DOHH2 (cell line): ENCODE results near the gene MBD2.

ENCODE experiments used
- H3F3A ChIP-seq: fragments of 200-600 bp; sonication (generic), shearing (Covaris generic); 2 replicates; pipeline ENCODE4 v1.6.0; 2016; ENCODE audit warnings: antibody characterized with exemption, mild to moderate bottlenecking; ENCODE audit not compliant: control insufficient read depth, insufficient read depth
- H3K27ac ChIP-seq: fragments of 200-600 bp; sonication (generic); 2 replicates; pipeline ENCODE4 v1.5.1; 2014; ENCODE audit warnings: low read depth, mild to moderate bottlenecking, low read length, moderate library complexity
- H3K27me3 ChIP-seq: fragments of 200-600 bp; sonication (generic); 2 replicates; pipeline ENCODE4 v1.6.1; 2014; ENCODE audit warnings: mild to moderate bottlenecking, low read length, mixed read lengths; ENCODE audit not compliant: control insufficient read depth
- H3K36me3 ChIP-seq: fragments of 200-600 bp; sonication (generic); 2 replicates; pipeline ENCODE4 v1.6.1; 2014; ENCODE audit warnings: mild to moderate bottlenecking, low read length, moderate library complexity, mixed read lengths; ENCODE audit not compliant: control insufficient read depth
- H3K4me1 ChIP-seq: fragments of 200-600 bp; sonication (generic); 2 replicates; pipeline ENCODE4 v1.6.1; 2014; ENCODE audit warnings: mild to moderate bottlenecking, low read length, mixed read lengths; ENCODE audit not compliant: control insufficient read depth
- H3K4me2 ChIP-seq: fragments of 200-600 bp; sonication (generic); 2 replicates; pipeline ENCODE4 v1.6.0; 2014; ENCODE audit warnings: mild to moderate bottlenecking, low read length, moderate library complexity
- H3K4me3 ChIP-seq: fragments of 200-600 bp; sonication (generic); 2 replicates; pipeline ENCODE4 v1.5.1; 2014; ENCODE audit warnings: mild to moderate bottlenecking, low read length, mixed read lengths
- H3K79me2 ChIP-seq: fragments of 200-600 bp; sonication (generic); 2 replicates; pipeline ENCODE4 v1.6.1; 2014; ENCODE audit warnings: mild to moderate bottlenecking, low read length, mixed read lengths; ENCODE audit not compliant: control insufficient read depth
- H3K9me2 ChIP-seq: fragments of 200-600 bp; sonication (generic); replicated peaks from 2 replicates; pipeline ENCODE4 v1.6.1; 2014; ENCODE audit warnings: mild to moderate bottlenecking, low read length, mixed read lengths; ENCODE audit not compliant: control insufficient read depth
- H3K9me3 ChIP-seq: fragments of 200-600 bp; sonication (generic); 2 replicates; pipeline ENCODE4 v1.6.1; 2014; ENCODE audit warnings: antibody characterized with exemption, low read length, mixed read lengths; ENCODE audit not compliant: control insufficient read depth, insufficient read depth
- H4K20me1 ChIP-seq: fragments of 200-600 bp; sonication (generic); 2 replicates; pipeline ENCODE4 v1.6.0; 2014; ENCODE audit warnings: low read depth, mild to moderate bottlenecking, antibody characterized with exemption, low read length, moderate library complexity; ENCODE audit not compliant: control insufficient read depth, insufficient read depth
- EZH2phosphoT487 ChIP-seq: fragments of 200-600 bp; sonication (generic); IDR thresholded peaks from 2 replicates; pipeline ENCODE4 v1.6.1; 2017; ENCODE audit warnings: borderline replicate concordance, mild to moderate bottlenecking, antibody characterized with exemption, low read length, moderate library complexity, mixed read lengths
- TF ChIP-seq, protein P1 (sequence below): fragments of 200-600 bp; sonication (generic); IDR thresholded peaks from one replicate; pipeline ENCODE4 v1.5.1; 2014; ENCODE audit warnings: antibody characterized with exemption, mild to moderate bottlenecking, low read depth, low read length; ENCODE audit not compliant: poor library complexity, severe bottlenecking

Gene MBD2

DNA sequence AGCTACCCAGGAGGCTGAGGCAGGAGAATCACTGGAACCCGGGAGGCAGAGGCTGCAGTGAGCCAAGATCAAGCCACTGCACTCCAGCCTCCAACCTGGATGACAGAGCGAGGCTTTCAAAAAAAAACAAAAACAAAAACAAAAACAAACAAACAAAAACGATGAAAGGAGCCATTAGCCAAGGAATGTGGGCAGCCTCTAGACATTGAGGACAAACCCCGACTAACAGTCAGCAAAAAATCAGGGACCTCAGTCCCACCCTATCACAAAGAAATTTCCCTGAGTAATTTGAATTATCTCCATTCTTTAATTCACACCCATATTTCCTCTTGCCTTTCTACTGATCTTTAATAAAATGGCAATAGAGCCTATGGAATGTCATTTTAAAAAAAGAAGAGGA is 75.8 kb downstream of the MBD2 start:
- no peaks in the 10 kb centered on the region for H3K4me1 ChIP-seq

DNA sequence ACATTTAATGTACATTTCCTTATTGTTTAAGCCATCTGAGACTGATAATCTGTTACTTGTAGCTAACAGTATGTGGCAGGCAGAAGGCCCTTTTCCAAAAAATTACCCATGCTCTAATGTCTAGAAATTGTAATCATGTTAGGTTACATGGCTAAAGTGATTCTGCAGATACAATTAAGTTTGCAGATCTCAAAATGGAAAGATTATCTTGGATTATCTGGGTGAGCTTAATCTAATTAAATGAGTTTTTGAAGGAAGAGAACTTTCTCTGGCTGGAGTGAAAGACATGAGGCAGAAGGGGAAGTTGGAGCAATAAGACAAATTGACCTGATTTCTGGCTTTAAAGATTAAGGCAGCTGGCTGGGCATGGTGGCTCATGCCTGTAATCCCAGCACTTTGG is 76.3 kb downstream of the MBD2 start:
- H3K79me2 ChIP-seq: no peaks in the 10 kb centered on the region
- H3K27me3 ChIP-seq: no peaks in the 10 kb centered on the region
- H3K4me2 ChIP-seq: no peak overlapping the region
- H3K36me3 ChIP-seq: peaks cover 21% of the 10 kb centered on the region
- H3K9me2 ChIP-seq: no peaks in the 10 kb centered on the region
- H4K20me1 ChIP-seq: no peaks in the 10 kb centered on the region
- no peak overlapping the region for H3K27ac ChIP-seq
- H3K4me1 ChIP-seq: no peaks in the 10 kb centered on the region
- no peak overlapping the region for H3K4me3 ChIP-seq
- H3K9me3 ChIP-seq: peaks cover 6% of the 10 kb centered on the region; the same call in 1 of the 2 replicates
- TF ChIP-seq, protein P1, sequence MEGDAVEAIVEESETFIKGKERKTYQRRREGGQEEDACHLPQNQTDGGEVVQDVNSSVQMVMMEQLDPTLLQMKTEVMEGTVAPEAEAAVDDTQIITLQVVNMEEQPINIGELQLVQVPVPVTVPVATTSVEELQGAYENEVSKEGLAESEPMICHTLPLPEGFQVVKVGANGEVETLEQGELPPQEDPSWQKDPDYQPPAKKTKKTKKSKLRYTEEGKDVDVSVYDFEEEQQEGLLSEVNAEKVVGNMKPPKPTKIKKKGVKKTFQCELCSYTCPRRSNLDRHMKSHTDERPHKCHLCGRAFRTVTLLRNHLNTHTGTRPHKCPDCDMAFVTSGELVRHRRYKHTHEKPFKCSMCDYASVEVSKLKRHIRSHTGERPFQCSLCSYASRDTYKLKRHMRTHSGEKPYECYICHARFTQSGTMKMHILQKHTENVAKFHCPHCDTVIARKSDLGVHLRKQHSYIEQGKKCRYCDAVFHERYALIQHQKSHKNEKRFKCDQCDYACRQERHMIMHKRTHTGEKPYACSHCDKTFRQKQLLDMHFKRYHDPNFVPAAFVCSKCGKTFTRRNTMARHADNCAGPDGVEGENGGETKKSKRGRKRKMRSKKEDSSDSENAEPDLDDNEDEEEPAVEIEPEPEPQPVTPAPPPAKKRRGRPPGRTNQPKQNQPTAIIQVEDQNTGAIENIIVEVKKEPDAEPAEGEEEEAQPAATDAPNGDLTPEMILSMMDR: no peak
- no peak for TF ChIP-seq EZH2phosphoT487
- peaks cover 30% of the 10 kb centered on the region for H3F3A ChIP-seq

More for the DNA sequence above, 75.8 kb downstream of the MBD2 start:
- no peak overlapping the region for H3K4me2 ChIP-seq
- peaks cover 23% of the 10 kb centered on the region for H3K36me3 ChIP-seq
- H3K79me2 ChIP-seq: no peaks in the 10 kb centered on the region
- no peak for TF ChIP-seq EZH2phosphoT487
- TF ChIP-seq, protein P1: no peak
- no peaks in the 10 kb centered on the region for H4K20me1 ChIP-seq
- no peaks in the 10 kb centered on the region for H3K9me2 ChIP-seq
- no peaks in the 10 kb centered on the region for H3K27me3 ChIP-seq
- H3K4me3 ChIP-seq: no peak overlapping the region
- peaks cover under 1% of the 10 kb centered on the region; the same call in 1 of the 2 replicates for H3K9me3 ChIP-seq
- H3F3A ChIP-seq: peaks cover 32% of the 10 kb centered on the region
- H3K27ac ChIP-seq: no peak overlapping the region

DNA sequence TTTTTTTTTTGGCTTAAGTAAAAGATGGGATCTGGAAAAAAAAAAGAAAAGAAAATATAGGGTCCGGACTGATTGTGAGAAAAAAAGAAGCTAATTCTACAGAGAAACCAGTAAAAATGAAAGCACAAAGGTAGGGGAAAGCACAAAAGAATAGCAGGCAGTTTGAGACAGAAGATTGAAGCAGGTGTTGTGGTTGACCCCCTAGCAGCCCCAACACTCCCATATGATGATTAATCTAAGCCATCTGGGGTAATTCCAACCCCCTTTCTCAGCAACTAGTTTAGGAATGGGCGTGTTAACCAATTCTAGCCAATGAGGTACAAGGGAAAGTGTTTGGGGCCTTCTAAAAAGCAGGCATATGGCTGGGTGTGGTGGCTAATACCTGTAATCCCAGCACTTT is 77.0 kb downstream of the MBD2 start:
- H3F3A ChIP-seq: peaks cover 30% of the 10 kb centered on the region
- TF ChIP-seq EZH2phosphoT487: no peak
- TF ChIP-seq, protein P1: no peak
- H3K9me2 ChIP-seq: no peaks in the 10 kb centered on the region
- no peak overlapping the region for H3K4me3 ChIP-seq
- no peaks in the 10 kb centered on the region for H3K4me1 ChIP-seq
- H3K4me2 ChIP-seq: no peak overlapping the region
- no peak overlapping the region for H3K27ac ChIP-seq
- H3K79me2 ChIP-seq: no peaks in the 10 kb centered on the region
- peaks cover 12% of the 10 kb centered on the region; the same call in 1 of the 2 replicates for H3K9me3 ChIP-seq
- H3K27me3 ChIP-seq: no peaks in the 10 kb centered on the region
- peaks cover 14% of the 10 kb centered on the region for H3K36me3 ChIP-seq
- H4K20me1 ChIP-seq: no peaks in the 10 kb centered on the region
